ENCODE measurements around the gene KCNQ1OT1.

KCNQ1OT1 gene

GRCh38 chr11:2688381-2689231, 11.2 kb downstream of the KCNQ1OT1 start:
- no peak for DNase-seq (ENCODE audit: low read depth, low spot score)

GRCh38 chr11:2687782-2688191, 12.0 kb downstream of the KCNQ1OT1 start:
- DNase-seq (ENCODE audit: low read depth, low spot score): no peak

- no peak for DNase-seq (ENCODE audit: low read depth, low spot score)
Observed at GRCh38 chr11:2687223-2687530, 12.6 kb downstream of the KCNQ1OT1 start.

- DNase-seq (ENCODE audit: low read depth, low spot score): no peak
Observed at GRCh38 chr11:2686360-2687222, 13.2 kb downstream of the KCNQ1OT1 start.

- DNase-seq (ENCODE audit: low read depth, low spot score): no peak
Observed at GRCh38 chr11:2685566-2686359, 14.0 kb downstream of the KCNQ1OT1 start.

- no peak for DNase-seq (ENCODE audit: low read depth, low spot score)
Observed at GRCh38 chr11:2685051-2685450, 14.7 kb downstream of the KCNQ1OT1 start.

- DNase-seq (ENCODE audit: low read depth, low spot score): no peak
Observed at GRCh38 chr11:2684581-2684980, 15.2 kb downstream of the KCNQ1OT1 start.

- DNase-seq (ENCODE audit: low read depth, low spot score): no peak
Observed at GRCh38 chr11:2683806-2684205, 16.0 kb downstream of the KCNQ1OT1 start.

GRCh38 chr11:2681408-2682145, 18.2 kb downstream of the KCNQ1OT1 start:
- DNase-seq (ENCODE audit: low read depth, low spot score): no peak

GRCh38 chr11:2679011-2679676, 20.6 kb downstream of the KCNQ1OT1 start:
- no peak for DNase-seq (ENCODE audit: low read depth, low spot score)

GRCh38 chr11:2678396-2678795, 21.4 kb downstream of the KCNQ1OT1 start:
- DNase-seq (ENCODE audit: low read depth, low spot score): no peak

GRCh38 chr11:2677127-2677526, 22.7 kb downstream of the KCNQ1OT1 start:
- DNase-seq (ENCODE audit: low read depth, low spot score): no peak

- DNase-seq (ENCODE audit: low read depth, low spot score): no peak
Observed at GRCh38 chr11:2675540-2675939, 24.3 kb downstream of the KCNQ1OT1 start.

- no peak for DNase-seq (ENCODE audit: low read depth, low spot score)
Observed at GRCh38 chr11:2674658-2675131, 25.1 kb downstream of the KCNQ1OT1 start.

GRCh38 chr11:2673871-2674471, 25.8 kb downstream of the KCNQ1OT1 start:
- no peak for DNase-seq (ENCODE audit: low read depth, low spot score)

GRCh38 chr11:2673250-2673610, 26.6 kb downstream of the KCNQ1OT1 start:
- DNase-seq (ENCODE audit: low read depth, low spot score): no peak

GRCh38 chr11:2672553-2673249, 27.1 kb downstream of the KCNQ1OT1 start:
- DNase-seq (ENCODE audit: low read depth, low spot score): no peak

- no peak for DNase-seq (ENCODE audit: low read depth, low spot score)
Observed at GRCh38 chr11:2671748-2672147, 28.0 kb downstream of the KCNQ1OT1 start.

- no peak for DNase-seq (ENCODE audit: low read depth, low spot score)
Observed at GRCh38 chr11:2670541-2671100, 29.2 kb downstream of the KCNQ1OT1 start.

Data from iPS DF 19.7 (cell line).